ENCODE data around the gene TPSG1.
"Not testable (repeated sequence)": the region's sequence is repeated elsewhere in the genome, so short reads cannot be mapped to it uniquely, and the experiment has no call there.

Gene TPSG1

DNA sequence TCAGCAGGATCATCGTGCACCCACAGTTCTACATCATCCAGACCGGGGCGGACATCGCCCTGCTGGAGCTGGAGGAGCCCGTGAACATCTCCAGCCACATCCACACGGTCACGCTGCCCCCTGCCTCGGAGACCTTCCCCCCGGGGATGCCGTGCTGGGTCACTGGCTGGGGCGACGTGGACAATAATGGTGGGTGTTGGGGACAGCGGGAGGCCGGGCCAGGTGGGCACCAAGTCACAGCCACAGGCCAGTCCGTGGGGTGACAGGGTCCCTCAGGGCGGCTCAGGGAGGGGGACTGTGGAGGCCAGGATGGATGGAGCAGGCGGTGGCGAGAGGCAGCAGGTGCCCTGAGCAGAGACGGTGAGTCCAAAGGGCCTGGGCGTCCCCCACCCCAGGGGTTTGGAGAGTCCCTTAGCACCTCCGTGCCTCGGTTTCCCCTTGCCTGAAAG, 31.8 kb upstream of the TPSG1 start:
- TF ChIP-seq CTCF (IDR thresholded peaks at IDR 0.05; ENCODE audit: borderline replicate concordance, control extremely low read depth, extremely low read depth, insufficient read depth, missing control alignments), result no peak
- in situ Hi-C loops (cut with MboI; ENCODE audit: low sequenced_read_pairs, unreplicated experiment), result no loop called here

DNA sequence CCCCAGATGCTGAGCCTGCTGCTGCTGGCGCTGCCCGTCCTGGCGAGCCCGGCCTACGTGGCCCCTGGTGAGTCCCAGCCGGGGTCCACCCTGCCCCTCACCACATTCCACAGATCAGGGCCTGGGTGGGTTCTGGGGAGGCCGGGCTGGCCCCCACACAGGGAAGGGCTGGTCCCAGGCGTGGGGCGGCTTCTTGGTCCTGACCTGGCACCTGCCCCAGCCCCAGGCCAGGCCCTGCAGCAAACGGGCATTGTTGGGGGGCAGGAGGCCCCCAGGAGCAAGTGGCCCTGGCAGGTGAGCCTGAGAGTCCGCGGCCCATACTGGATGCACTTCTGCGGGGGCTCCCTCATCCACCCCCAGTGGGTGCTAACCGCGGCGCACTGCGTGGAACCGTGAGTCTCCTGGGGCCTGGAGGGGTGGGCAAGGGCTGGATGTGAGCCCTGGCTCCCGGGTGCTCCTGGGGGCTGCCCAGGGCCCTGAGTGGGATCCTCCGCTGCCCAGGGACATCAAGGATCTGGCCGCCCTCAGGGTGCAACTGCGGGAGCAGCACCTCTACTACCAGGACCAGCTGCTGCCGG, 31.3 kb upstream of the TPSG1 start:
- in situ Hi-C loops (cut with MboI; ENCODE audit: low sequenced_read_pairs, unreplicated experiment); DNase-seq (ENCODE audit: low spot score): not testable (repeated sequence)

More for the DNA sequence above, 31.8 kb upstream of the TPSG1 start:
- DNase-seq (ENCODE audit: low spot score), result no peak

DNA sequence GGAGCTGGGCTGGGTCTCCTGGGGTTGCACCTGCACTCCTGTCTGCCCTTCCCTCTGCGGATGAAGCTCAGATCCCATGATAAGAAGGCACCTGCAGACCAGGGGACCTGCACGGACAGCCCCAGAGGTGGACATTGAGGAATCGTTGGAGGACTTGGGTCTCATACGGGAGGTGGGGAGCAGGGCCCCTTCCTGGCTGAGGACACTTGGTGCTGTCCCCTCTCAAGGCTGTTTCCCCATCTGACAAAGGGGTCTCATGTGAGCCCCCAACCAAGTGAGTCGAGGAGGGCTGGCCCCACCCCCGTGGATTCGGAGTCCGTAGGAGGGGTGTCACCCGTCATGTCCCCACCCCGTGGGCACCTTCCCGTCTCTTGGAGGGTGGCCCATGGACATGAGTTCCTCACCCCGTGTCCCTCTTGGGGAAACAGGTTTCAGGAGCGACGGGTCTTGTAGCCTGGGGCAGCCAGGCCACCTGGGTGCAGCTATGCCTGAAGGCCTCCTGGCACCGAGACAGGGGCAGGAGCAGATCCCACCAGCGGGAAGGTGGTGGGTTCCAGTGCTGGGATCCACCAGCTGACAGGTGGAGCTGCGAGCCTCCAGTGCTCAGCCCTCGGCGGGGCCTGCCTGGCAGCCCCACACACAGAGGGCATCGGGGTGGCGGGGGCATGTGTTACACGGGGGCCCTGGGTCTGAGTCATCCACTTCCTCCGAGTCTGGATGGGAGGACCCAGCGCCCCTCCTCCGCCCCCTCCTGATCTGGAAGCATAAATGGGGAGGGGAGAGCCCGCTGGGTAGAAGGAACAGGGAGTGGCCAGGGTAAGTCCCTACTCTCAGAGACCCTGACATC, 30.4 kb upstream of the TPSG1 start, which contains the start of gene TPSD1:
TPSD1 (plus strand) TSS at position 794 of the 847 bp plus-strand sequence. CDS start 212 bp downstream, outside the sequence.
- DNase-seq (ENCODE audit: low spot score); in situ Hi-C loops (cut with MboI; ENCODE audit: low sequenced_read_pairs, unreplicated experiment): not testable (repeated sequence)

DNA sequence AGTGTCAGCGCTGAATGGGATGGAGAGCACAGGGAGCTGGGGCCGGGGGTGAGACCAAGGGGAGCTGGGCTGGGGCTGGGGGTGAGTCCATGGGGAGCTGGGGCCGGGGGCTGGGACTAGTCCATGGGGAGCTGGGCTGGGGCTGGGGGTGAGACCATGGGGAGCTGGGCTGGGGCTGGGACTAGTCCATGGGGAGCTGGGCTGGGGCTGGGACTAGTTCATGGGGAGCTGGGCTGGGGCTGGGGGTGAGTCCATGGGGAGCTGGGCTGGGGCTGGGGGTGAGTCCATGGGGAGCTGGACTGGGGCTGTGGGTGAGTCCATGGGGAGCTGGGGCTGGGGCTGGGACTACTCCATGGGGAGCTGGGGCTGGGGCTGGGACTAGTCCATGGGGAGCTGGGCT, 29.8 kb upstream of the TPSG1 start:
- in situ Hi-C loops (cut with MboI; ENCODE audit: low sequenced_read_pairs, unreplicated experiment); DNase-seq (ENCODE audit: low spot score): not testable (repeated sequence)

DNA sequence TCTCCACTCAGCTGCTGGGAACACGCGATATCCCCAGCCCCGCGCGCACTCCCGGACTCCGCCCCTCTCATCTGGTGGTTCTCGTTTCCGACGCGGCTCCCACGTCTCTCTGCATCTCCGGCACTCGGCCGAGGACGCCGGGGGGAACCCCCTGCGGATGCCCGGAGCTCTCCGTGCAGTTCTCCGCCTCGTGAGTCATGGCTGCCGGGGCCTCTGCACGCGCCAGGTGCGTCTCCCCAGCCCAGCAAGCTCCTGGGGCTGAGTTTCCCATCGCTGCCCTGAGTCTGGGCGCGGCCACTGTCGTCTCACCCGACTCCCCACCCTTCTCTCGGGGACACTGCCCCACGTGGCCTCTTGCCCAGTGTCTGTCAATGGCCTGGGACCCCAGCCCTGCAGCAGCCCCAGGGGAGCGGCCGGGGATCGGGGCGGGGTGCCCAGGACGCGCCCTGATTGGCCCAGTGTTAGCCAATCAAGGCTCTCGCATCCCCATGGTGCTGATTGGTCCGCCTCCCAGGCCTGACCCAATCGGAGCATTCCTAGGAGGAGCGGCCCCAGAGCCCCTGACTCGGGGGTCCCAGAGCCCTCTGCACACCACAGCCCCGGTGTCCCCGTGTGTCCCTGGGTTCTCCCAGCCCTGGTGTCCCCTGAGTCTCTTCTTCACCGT, 28.8 kb upstream of the TPSG1 start:
- in situ Hi-C loops (cut with MboI; ENCODE audit: low sequenced_read_pairs, unreplicated experiment); DNase-seq (ENCODE audit: low spot score): not testable (repeated sequence)

- DNase-seq (ENCODE audit: low spot score); in situ Hi-C loops (cut with MboI; ENCODE audit: low sequenced_read_pairs, unreplicated experiment): not testable (repeated sequence)
These were observed 24.1 kb upstream of the TPSG1 start for GRCh38 chr16:1249031-1249755.

GRCh38 chr16:1247903-1248537, 23.0 kb upstream of the TPSG1 start:
- in situ Hi-C loops (cut with MboI; ENCODE audit: low sequenced_read_pairs, unreplicated experiment); DNase-seq (ENCODE audit: low spot score): not testable (repeated sequence)

GRCh38 chr16:1245452-1246020, 20.5 kb upstream of the TPSG1 start:
- in situ Hi-C loops (cut with MboI; ENCODE audit: low sequenced_read_pairs, unreplicated experiment), result no loop called here
- no peak for DNase-seq (ENCODE audit: low spot score)
- no peak for TF ChIP-seq CTCF (IDR thresholded peaks at IDR 0.05; ENCODE audit: borderline replicate concordance, control extremely low read depth, extremely low read depth, insufficient read depth, missing control alignments)

DNA sequence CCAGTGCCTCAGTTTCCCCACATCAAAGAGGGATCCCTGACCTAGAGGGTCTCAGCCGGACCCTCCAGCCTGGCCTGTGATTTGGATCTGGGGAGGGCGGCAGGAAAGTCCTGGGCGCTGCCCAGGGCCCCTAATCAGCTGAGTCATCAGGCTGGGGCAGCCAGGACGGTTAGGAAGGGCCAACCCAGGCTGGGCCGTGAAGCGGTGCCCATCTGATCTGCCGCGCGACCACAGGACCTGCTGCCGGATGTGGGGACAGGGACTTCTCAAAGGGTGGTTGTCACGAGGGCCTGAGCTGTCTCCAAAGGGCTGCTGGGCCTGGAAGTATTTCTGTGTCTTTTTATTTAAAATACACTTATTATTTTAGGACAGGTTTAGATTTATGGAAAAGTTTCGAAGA, 19.8 kb upstream of the TPSG1 start:
- in situ Hi-C loops (cut with MboI; ENCODE audit: low sequenced_read_pairs, unreplicated experiment), result no loop called here
- no peak for TF ChIP-seq CTCF (IDR thresholded peaks at IDR 0.05; ENCODE audit: borderline replicate concordance, control extremely low read depth, extremely low read depth, insufficient read depth, missing control alignments)
- no peak for DNase-seq (ENCODE audit: low spot score)

GRCh38 chr16:1243907-1244850, 19.1 kb upstream of the TPSG1 start:
- in situ Hi-C loops (cut with MboI; ENCODE audit: low sequenced_read_pairs, unreplicated experiment); DNase-seq (ENCODE audit: low spot score): not testable (repeated sequence)

GRCh38 chr16:1243363-1243762, 18.3 kb upstream of the TPSG1 start:
- in situ Hi-C loops (cut with MboI; ENCODE audit: low sequenced_read_pairs, unreplicated experiment); DNase-seq (ENCODE audit: low spot score): not testable (repeated sequence)

DNA sequence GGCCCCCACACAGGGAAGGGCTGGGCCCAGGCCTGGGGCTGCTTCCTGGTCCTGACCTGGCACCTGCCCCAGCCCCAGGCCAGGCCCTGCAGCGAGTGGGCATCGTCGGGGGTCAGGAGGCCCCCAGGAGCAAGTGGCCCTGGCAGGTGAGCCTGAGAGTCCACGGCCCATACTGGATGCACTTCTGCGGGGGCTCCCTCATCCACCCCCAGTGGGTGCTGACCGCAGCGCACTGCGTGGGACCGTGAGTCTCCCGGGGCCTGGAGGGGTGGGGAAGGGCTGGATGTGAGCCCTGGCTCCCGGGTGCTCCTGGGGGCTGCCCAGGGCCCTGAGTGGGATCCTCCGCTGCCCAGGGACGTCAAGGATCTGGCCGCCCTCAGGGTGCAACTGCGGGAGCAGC, 16.0 kb upstream of the TPSG1 start:
- in situ Hi-C loops (cut with MboI; ENCODE audit: low sequenced_read_pairs, unreplicated experiment), result not testable (repeated sequence)

More for the DNA sequence above, 16.0 kb upstream of the TPSG1 start:
- DNase-seq (ENCODE audit: low spot score), result not testable (repeated sequence)
